Smooth muscle cell (in vitro differentiated cells): ENCODE measurements around the gene ANGPT4. TPM values are rescaled to one million over a fixed set of nuclear protein-coding genes. Genes with fewer than 3 reads are reported as not detected.

Source experiments
- DNase-seq: peaks from one replicate; lab custom pipeline; 2025; ENCODE audit not compliant: unreplicated experiment; lab: John Stamatoyannopoulos, UW
- H2AFZ ChIP-seq: fragments of 200-600 bp; sonication (generic); 2 replicates; pipeline ENCODE4 v1.6.0; 2016; ENCODE audit warnings: antibody characterized with exemption, low read depth, mild to moderate bottlenecking
- H3F3A ChIP-seq: fragments of 200-600 bp; sonication (generic); 2 replicates; pipeline ENCODE4 v1.6.0; 2017; ENCODE audit warnings: antibody characterized with exemption, low read depth
- H3K27ac ChIP-seq: fragments of 200-600 bp; sonication (generic); 2 replicates; pipeline ENCODE4 v1.5.1; 2016; ENCODE audit warnings: low read depth, mild to moderate bottlenecking
- H3K27me3 ChIP-seq: fragments of 200-600 bp; sonication (generic); 2 replicates; pipeline ENCODE4 v1.6.1; 2016; ENCODE audit warnings: low read depth, mild to moderate bottlenecking
- H3K36me3 ChIP-seq: fragments of 200-600 bp; sonication (generic); 2 replicates; pipeline ENCODE4 v1.5.1; 2016; ENCODE audit warnings: low read depth
- H3K4me1 ChIP-seq: fragments of 200-600 bp; sonication (generic); 2 replicates; pipeline ENCODE4 v1.5.1; 2016; ENCODE audit warnings: low read depth
- H3K4me2 ChIP-seq: fragments of 200-600 bp; sonication (generic); 2 replicates; pipeline ENCODE4 v1.6.0; 2016; ENCODE audit warnings: mild to moderate bottlenecking
- H3K4me3 ChIP-seq: fragments of 200-600 bp; sonication (generic); 2 replicates; pipeline ENCODE4 v1.5.1; 2016; ENCODE audit warnings: mild to moderate bottlenecking
- H3K79me2 ChIP-seq: fragments of 200-600 bp; sonication (generic); 2 replicates; pipeline ENCODE4 v1.6.0; 2016; ENCODE audit warnings: low read depth, mild to moderate bottlenecking
- H3K9ac ChIP-seq: fragments of 200-600 bp; sonication (generic); 2 replicates; pipeline ENCODE4 v1.6.0; 2016; ENCODE audit warnings: low read depth
- H3K9me3 ChIP-seq: fragments of 200-600 bp; sonication (generic); replicated peaks from 2 replicates; pipeline ENCODE4 v1.5.1; 2016; ENCODE audit warnings: low read depth
- H4K20me1 ChIP-seq: fragments of 200-600 bp; sonication (generic); 2 replicates; pipeline ENCODE4 v1.6.0; 2016; ENCODE audit warnings: low read depth
- WGBS: methylation state at CpG from one replicate; pipeline ENCODE4 v1.1.7; 2016; ENCODE audit warnings: low lambda C conversion rate; 5-methylcytosine and 5-hydroxymethylcytosine counted together
- polyA plus RNA-seq: library from polyadenylated mRNA; unstranded; fragments of >200 nt; fragmentation: Nextera tagmentation; extraction: Ambion mirVana; gene quantifications from 2 replicates; pipeline ENCODE4 v1.2.1, GENCODE V29; 2016
- total RNA-seq: library from RNA; depleted of rRNA; stranded (reverse); fragments of >200 nt; gene quantifications from 2 replicates; pipeline ENCODE4 v1.2.3, GENCODE V29; 2014
- TF ChIP-seq, protein P1 (sequence below): fragments of 200-600 bp; sonication (generic); IDR thresholded peaks from 2 replicates; pipeline ENCODE4 v1.5.1; 2017; ENCODE audit warnings: borderline replicate concordance, mild to moderate bottlenecking, antibody characterized with exemption; ENCODE audit not compliant: insufficient read depth, poor library complexity, severe bottlenecking

ANGPT4 gene
- total and polyA plus RNA-seq, 2 experiments from 2014 or later, result 0.39 TPM; not detected in 1

DNA sequence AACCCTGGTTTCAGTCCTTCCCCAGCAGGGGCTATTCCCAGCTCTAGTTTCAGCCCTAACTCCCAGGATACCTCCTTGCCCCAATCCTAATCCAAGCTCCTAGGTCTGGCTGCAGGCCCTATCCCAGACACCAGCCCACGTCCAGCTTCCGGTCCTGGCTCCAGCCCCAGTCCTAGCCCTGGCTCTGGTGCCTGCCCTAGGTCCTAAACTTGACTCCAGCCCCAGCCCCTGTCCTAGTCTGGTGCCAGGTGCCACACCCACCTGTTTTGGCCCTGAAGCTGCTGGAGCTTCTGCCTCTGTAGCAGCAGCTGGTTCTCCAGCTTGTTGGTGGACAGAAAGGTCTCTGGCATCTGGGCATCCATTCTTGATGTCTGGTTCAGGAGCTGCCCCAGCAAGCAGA is 28.1 kb downstream of the ANGPT4 start:
- peaks cover 26% of the 10 kb centered on the region for H3K27me3 ChIP-seq
- H3K4me2 ChIP-seq, result no peak overlapping the region
- H3K4me1 ChIP-seq, result no peaks in the 10 kb centered on the region
- H3K9me3 ChIP-seq, result no peaks in the 10 kb centered on the region
- H3K4me3 ChIP-seq, result no peak overlapping the region
- no peaks in the 10 kb centered on the region for H3K36me3 ChIP-seq
- 80% methylated on average over 2 of the region's 2 CpGs for WGBS
- no peak overlapping the region for H3K9ac ChIP-seq
- H4K20me1 ChIP-seq, result no peaks in the 10 kb centered on the region
- TF ChIP-seq, protein P1, sequence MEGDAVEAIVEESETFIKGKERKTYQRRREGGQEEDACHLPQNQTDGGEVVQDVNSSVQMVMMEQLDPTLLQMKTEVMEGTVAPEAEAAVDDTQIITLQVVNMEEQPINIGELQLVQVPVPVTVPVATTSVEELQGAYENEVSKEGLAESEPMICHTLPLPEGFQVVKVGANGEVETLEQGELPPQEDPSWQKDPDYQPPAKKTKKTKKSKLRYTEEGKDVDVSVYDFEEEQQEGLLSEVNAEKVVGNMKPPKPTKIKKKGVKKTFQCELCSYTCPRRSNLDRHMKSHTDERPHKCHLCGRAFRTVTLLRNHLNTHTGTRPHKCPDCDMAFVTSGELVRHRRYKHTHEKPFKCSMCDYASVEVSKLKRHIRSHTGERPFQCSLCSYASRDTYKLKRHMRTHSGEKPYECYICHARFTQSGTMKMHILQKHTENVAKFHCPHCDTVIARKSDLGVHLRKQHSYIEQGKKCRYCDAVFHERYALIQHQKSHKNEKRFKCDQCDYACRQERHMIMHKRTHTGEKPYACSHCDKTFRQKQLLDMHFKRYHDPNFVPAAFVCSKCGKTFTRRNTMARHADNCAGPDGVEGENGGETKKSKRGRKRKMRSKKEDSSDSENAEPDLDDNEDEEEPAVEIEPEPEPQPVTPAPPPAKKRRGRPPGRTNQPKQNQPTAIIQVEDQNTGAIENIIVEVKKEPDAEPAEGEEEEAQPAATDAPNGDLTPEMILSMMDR, result no peak
- H2AFZ ChIP-seq, result no peak overlapping the region
- H3K79me2 ChIP-seq, result no peaks in the 10 kb centered on the region
- DNase-seq, result no peak
- H3F3A ChIP-seq, result no peaks in the 10 kb centered on the region
- H3K27ac ChIP-seq, result no peak overlapping the region

DNA sequence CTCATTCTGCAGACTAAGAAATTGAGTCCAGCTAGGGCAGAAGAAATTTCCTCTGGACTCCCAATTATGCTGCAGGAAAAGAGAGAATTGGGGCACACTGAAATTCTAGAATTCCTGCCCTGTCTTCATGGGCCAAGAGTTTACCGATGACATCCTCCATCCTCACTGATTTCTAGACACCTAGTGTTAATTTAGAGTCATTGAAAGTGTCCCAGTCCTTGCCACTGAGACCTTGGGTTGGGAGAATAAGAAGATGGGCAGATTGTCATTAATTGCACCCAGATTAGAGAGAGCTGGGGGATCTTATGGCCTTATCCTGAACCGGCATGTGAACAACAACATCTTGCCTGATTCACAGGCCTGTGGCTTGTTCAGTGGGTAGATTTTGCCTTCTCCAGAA is 29.0 kb downstream of the ANGPT4 start:
- TF ChIP-seq, protein P1, result no peak
- no peak overlapping the region for H3K4me3 ChIP-seq
- H3K79me2 ChIP-seq, result no peaks in the 10 kb centered on the region
- H3F3A ChIP-seq, result no peaks in the 10 kb centered on the region
- no peak overlapping the region for H3K27ac ChIP-seq
- H3K27me3 ChIP-seq, result peaks cover 26% of the 10 kb centered on the region
- DNase-seq, result no peak
- no peaks in the 10 kb centered on the region for H4K20me1 ChIP-seq
- H3K9ac ChIP-seq, result no peak overlapping the region
- no peak overlapping the region for H3K4me2 ChIP-seq
- no peaks in the 10 kb centered on the region for H3K4me1 ChIP-seq
- no peaks in the 10 kb centered on the region for H3K36me3 ChIP-seq
- no peak overlapping the region for H2AFZ ChIP-seq
- WGBS, result 91% methylated on average over 2 of the region's 2 CpGs
- H3K9me3 ChIP-seq, result no peaks in the 10 kb centered on the region

DNA sequence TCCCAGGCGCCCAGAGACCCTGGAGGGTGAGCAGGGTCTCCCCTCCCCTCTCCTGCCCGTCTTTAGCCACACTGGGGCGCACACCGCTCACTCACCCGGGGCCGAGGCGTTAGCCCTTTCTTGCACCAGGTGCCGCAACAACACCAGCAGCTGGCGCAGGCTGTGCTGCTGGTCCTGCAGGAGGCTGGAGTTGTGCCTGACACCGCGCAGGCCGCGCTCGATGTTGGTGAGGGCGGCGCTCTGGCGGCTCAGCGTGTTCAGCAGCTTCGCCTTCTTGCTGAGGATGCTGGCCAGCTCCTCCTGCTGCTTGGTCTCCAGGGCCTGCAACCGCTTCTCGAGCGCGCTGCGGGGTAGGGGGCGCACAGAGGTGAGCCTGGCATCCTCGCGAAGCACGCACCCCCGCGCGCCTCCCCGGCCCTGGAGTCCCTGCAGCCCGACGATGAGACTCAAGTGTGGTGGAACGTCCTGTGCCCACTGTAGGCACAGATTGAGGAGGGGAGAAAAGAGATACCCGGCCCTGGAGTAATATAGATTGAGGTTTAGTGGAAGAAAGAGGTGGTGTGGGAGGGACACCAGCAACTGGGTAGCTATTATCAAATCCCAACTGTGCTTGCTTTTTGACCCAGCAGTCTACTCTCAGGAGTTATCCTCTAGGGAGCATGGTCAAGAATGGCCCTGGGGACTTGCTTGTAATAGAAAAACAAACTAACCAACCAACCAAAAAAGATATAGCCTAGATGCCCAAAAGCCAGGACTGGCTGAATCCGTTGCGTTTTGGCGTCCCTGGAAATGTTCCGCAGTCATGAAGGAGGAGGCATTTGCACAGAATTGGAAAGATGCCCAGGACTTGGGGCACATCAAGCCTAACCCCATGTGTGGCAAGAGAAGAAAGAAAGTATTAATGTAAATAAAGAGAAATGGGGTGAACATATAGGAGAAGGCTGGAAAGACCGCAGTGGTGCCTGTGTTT is 30.9 kb downstream of the ANGPT4 start:
- H3F3A ChIP-seq, result no peaks in the 10 kb centered on the region
- H2AFZ ChIP-seq, result no peak overlapping the region
- no peak overlapping the region for H3K4me3 ChIP-seq
- H3K79me2 ChIP-seq, result no peaks in the 10 kb centered on the region
- TF ChIP-seq, protein P1, result no peak
- H3K4me1 ChIP-seq, result no peaks in the 10 kb centered on the region
- H3K9ac ChIP-seq, result no peak overlapping the region
- no peak overlapping the region for H3K27ac ChIP-seq
- H3K27me3 ChIP-seq, result peaks cover 26% of the 10 kb centered on the region
- WGBS, result 20% methylated on average over 41 of the region's 41 CpGs
- H3K36me3 ChIP-seq, result no peaks in the 10 kb centered on the region
- H3K9me3 ChIP-seq, result no peaks in the 10 kb centered on the region
- no peaks in the 10 kb centered on the region for H4K20me1 ChIP-seq
- H3K4me2 ChIP-seq, result no peak overlapping the region
- no peak for DNase-seq

DNA sequence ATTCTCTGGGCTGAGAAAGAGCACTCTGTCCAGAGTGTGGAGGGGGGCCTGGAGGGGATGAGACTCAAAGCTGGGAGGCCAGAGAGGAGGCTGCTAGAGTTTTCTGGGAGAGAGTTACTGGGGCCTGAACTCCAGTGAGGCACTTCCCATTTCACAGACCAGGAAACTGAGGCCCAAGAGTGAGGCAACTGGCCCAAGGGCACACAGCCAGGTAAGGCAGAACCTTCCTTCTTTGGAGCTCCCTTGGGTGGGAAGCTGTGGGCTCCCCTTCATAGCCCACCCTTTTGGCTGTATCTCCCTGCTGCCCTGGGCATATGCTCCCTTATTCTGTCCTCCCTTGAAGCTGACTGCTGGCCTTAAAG is 34.4 kb downstream of the ANGPT4 start:
- Histone ChIP-seq H3K4me1 (no peaks in the 10 kb centered on the region), H3K36me3 (no peaks in the 10 kb centered on the region), H3F3A (no peaks in the 10 kb centered on the region), H3K4me2 (no peak overlapping the region), H3K27ac (no peak overlapping the region), H3K4me3 (no peak overlapping the region), H3K27me3 (peaks cover 22% of the 10 kb centered on the region), H3K9ac (no peak overlapping the region), H2AFZ (no peak overlapping the region), H3K79me2 (no peaks in the 10 kb centered on the region), H4K20me1 (no peaks in the 10 kb centered on the region), H3K9me3 (no peaks in the 10 kb centered on the region)
- TF ChIP-seq, protein P1, result no peak
- no peak for DNase-seq
